Stimulated activated CD8-positive, alpha-beta memory T cell treated with anti-CD3 and anti-CD28 coated beads, Interleukin-15, amount 100 ng/mL, for 48 hours (primary cell): Measurements from ENCODE around the gene MED29.
"Not testable (repeated sequence)": the region's sequence is repeated elsewhere in the genome, so short reads cannot be mapped to it uniquely, and the experiment has no call there.

Source experiments
- DNase-seq, 2 donors: peaks; one replicate each; pipeline ENCODE4 v3.0.0-alpha.2; 2020; ENCODE audit warnings: low read depth in 2 of 2

MED29 gene

DNA sequence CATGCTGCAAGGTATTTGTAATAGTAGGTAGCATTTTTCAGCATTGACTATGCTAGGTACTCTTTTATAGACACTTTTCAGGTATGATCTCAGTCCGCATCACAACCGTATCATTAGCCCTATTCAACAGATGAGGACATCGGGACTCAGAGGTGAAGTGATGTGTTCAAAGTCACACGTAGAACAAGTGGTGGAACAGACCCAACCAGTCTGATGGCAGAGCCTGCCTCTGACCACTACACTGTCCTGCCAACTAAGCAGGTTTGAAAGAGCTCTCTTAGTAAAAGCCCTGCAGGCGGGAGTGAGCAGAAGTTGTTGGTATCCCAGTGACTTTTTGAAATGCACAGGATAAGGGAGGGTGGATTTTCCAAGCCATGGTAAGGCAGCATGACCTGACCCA is 20.4 kb upstream of the MED29 start:
- DNase-seq = no peak

GRCh38 chr19:39372047-39372802 is 19.0 kb upstream of the MED29 start:
- DNase-seq = no peak

DNA sequence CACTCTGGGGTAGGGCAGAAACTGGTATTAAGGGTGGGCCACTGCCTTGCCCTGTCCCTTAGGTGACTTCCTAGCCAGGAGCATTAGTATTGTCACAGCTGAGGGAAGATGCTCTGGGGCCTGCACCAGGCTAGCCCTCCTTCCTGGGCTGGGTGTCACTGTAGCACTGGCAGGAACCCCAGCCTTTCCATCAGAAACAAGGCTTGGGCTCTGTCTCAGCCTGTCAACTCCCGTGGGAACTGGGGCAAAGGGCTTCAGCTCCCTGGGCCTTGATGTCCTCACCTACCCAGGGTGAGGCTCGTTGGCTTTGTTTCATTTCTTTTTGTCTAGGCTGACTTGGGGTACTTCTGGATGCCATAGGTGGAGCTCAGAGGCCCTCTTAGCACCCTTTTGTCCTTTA is 18.2 kb upstream of the MED29 start:
- DNase-seq = no peak

DNA sequence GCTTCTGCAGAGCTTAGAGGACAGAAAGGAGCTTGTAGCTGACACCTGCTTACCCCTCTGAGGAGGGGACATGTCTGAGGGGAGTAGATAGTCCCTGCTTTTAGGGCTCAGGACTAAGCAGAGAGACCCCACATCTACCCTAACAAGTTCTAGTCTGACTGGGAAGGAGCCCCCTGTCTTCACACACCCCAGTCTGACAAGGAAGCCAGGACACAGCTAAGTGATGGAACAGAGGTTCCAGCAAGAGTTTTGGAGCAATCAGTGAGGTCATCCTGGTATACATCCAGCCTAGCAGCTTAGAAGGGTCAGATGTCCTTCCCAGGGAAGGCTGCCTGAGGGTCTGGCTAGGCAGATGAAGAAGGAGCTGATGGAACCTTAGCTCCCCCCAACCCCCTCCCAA is 15.2 kb upstream of the MED29 start:
- no peak for DNase-seq

GRCh38 chr19:39377373-39378362 is 13.5 kb upstream of the MED29 start:
- DNase-seq = no peak

DNA sequence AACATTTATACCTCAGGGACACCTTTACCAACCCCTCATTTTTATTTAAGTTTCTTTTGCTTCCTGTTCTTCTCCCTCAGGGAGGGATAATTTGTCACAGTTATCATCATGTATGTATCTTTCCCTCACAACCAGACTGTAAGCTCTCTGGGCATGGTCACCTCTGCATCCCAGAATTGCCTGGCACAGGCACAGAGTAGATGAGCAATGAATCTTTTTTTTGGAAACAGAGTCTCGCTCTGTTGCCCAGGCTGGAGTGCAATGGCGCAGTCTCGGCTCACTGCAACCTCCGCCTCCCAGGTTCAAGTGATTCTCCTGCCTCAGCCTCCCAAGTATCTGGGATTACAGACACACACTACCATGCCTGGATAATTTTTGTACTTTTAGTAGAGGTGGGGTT is 11.8 kb upstream of the MED29 start:
- DNase-seq = not testable (repeated sequence)

GRCh38 chr19:39379865-39380396 is 11.2 kb upstream of the MED29 start:
- no peak for DNase-seq

DNA sequence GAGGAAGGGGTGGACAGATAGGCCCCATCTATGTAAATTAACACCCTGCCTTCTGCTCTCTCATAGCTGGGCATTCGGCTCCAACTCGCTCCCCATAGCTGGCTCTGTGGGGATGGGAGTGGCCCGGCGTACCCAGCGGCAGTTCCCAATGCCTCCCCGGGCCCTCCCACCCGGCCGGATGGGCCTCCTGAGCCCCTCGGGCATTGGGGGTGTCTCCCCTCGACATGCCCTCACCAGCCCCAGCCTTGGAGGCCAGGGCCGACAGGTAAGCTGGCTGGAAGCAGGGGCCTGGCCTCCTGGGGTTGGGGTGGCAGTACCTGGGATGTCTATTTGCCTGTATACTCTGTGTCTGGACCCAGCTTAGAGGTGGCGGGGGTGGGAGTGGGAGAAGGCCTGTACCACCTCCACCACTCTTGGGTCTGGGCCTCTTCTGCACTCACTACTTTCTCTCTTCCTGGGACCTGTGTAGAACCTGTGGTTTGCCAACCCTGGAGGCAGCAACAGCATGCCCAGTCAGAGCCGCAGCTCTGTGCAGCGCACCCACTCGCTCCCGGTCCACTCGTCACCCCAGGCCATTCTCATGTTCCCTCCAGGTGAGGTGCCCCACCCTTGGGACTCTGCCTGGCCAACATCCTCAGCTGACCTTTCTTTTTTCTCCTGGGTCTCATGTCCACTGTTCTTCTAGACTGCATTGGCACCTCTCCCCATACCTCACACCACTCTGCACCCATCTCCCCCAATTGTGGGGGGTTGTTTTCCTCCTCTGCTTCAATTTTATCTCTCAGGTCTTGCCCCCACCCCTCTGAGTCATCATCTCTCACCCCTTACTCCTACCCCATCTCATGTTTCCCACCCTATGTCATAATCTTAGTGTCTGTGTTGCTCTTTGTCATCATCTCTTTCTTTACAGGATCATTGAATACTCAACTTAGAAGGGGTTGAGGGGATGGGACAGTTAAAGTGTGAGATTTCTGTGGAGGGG is 10.4 kb upstream of the MED29 start:
- no peak for DNase-seq

DNA sequence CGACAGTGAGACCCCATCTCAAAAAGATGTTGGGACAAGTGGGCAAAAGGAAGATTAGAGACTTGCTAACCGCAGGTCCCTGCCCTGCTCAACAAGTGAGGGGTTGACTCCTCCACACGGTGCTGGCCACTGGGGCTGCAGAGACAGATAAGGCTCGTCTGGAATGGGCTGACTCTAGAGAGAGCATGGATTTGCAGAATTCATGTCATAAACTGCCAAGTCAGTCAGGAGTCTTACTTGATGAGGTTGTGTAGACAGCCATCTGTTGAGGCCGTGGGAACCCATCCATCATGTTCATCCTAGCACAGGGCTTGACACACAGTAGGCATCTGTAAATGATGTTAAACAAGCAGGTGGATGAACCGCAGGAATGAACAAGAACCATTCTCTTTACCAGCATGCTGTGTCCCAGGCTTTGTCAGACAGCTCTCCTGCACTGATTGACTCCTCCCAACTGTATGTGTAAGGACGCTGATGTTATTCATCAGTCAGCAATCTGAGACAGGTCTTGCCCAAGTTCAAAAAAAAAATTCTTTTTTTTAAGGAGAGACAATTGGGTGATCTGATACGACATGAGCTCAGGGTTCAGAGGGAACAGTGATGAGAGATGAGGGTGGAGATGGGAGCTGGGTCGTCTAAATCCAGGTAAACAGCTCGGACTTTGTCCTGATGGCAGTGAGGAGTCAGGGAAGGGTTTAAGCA is 9.1 kb upstream of the MED29 start:
- DNase-seq = no peak

DNA sequence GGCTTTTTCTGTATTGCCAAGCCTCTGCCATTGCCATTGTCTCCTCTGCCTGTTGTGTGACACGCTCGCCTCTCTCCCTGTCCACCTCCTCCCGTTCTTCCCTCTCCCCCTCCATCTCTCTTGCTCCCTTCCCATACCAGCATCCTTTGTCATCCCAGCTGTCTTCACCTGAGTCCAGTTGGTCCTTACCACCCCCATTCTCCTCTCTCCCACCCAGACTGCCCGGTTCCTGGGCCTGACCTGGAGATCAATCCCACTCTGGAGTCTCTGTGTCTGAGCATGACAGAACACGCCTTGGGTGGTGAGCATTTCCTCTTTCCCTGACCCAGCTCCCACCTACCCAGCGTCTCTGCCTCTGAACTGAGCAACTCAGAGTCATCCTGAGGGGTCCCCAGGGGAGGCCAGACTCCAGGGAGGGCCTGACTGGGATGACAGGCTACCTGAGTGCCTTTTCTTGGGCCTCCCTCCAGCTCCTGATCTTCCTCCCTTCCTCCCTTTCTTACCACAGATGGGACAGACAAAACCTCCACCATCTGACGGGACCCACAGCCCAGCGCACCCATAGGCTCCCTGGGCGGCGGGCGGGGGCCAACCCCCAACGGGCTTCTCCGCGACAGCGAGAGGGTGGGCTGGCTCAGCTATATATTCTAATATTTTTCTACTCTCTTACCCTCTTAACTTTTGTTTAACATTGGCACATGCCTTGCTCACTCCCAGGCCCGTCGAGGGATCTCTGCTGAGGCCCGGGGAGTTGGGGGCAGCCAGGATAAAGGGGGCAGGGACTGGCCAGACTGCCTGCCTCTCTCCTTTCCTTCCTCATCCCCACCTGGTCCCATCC is 8.0 kb upstream of the MED29 start:
- no peak for DNase-seq

DNA sequence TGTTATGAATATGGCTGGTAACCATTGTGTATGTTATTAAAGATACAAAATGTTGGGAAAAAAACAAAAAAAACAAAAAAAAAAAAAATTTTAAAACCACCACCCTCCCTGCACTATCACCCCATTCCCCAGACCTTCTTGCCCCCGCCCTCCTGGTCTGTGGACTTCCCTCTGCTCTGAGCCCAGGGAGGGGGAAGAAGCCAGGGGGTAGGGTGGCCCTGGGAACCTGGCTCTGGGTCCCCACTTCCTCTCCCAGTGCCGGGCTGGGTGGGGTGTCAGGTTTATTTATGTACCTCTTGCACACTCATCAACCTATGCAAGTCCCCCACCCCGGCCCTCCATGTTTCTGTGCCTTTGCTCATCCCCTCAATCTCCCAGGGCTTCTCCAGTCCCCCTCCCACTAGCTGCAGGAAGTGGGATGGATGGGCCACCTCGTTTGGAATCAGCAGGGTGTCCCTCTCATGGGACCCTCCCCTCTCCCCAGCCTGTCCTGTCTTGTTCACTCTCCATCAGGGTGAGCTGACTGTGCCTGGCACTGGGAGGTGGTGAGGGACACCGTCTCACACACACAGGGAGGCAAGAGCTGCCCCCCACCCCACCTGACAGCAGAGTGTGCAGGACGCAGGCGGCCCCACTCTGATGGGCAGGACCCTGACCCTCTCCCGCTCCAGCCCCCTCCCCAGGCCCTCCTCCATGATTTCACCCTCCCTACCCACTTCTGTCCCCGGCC is 6.2 kb upstream of the MED29 start:
- no peak for DNase-seq

GRCh38 chr19:39385629-39386411 is 5.4 kb upstream of the MED29 start:
- no peak for DNase-seq

GRCh38 chr19:39386557-39386956 is 4.6 kb upstream of the MED29 start:
- DNase-seq = no peak

DNA sequence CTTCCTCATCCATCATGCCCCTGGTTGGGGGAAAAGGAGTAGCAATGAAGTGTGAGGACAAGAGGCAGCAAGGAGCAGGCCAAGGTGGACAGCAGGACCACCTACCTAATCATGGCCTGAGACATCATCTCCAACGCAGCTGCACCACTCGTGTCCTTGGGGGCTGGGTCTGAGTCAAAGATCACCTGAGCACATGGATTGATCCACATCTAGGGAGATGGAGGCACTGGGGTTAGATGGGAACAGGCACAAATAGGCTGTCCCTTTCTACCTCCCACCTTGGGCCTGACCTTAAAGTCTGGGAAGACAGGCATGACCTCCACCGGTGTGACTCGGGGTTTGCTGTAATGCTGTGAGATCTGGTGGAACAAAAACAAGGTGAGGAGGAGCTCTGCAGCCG is 2.5 kb upstream of the MED29 start:
- DNase-seq = no peak

DNA sequence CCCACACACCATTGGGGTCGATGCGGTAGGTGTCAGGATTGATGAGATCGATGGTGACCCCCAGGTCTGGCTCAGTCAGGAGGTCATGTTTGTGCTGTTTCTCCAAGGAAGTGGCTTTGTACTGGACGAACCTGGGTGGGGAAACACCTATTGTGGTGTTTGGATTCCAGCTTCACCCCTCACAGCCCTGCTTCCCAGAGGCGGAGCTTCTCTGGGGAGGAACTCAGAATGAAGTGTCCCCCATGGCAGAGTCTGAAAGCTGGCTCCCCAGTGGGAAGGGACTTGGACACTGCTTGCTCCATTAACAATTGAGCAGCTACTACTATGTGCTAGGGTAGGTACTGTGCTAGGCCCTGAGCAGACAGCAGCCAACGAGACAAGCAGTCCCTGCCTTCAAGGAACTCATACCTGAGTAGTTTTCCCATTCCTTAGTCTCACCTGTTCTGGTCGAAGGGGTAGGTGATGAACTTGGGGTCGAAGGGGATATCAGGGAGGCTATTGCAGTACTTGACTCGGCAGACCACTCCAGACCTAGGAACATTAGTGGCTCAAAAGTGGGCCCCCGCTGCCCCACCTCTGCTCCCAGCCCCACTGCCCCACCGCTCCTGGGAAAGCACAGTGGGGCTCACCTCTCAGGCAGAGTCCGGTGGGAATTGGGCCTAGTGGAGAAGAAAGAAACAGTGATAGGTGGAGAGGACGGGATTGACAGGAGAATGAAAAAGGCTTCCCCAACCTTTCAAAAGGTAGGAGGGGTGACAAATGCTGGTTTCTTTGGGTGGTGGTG is 1.4 kb upstream of the MED29 start:
- DNase-seq = no peak

DNA sequence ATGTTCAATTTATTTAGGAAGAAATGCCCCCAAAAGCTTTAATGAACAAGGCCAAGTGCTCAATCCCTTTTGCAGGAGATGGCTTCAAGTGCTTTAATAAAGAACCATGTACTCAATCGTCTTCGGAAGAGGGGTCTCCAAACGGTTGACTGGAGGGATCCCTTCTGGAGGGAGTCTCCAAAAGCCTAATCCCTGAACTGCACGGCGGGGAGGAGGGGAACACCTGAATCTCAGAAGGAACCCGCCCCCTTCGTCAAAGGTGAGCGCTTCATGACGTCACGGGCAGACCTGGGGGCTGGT is 777 bp upstream of the MED29 start:
- no peak for DNase-seq

DNA sequence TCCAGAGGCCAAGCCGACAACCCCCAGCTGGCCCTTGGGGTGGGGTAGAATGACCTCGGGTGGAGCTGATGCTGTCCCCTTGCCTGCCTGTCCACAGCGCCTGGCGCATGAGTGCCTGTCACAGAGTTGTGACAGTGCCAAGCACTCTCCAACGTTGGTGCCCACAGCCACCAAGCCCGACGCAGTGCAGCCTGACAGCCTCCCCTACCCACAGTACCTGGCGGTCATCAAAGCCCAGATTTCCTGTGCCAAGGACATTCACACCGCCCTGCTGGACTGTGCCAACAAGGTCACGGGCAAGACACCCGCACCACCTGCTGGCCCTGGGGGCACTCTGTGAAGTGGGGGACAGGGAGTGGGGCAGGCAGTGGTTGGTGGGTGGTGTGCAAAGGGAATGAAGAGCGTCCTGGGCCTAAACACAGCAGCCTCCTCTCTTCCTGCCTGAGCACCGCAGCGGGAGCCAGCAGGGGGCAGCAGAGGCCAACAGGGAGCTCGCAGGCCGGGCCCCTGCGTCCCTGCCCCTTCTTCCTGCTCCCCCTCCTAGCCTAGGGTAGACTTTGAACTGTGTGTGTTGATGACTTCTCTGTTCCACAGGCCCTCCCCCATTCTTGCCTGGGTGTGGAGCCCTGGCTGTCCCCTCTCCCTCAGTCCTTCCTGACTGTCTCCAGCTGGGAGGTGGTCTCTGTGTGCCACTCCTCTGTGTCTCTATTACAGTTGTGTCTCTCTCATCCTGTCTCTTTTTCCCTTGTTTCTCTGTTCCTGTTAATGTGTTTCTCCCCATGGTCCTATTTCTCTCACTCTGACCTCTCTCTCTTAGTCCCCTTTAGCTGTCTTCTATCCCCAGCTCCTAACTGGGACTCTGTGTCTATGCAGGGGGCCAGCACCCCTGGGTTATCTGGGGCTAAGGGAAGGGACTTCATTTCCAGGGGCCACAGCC is 6.5 kb downstream of the MED29 start:
- DNase-seq = peak; percentile 85 to 89
